HG03060 (cell line): ENCODE results near the gene WNT11.
A peak's percentile ranks its signal among the peaks of the same experiment; 100 is the strongest.

ENCODE experiments used
- ATAC-seq: cut with Tn5 transposase; IDR thresholded peaks from one replicate; pipeline ENCODE4 v1.9.1; 2021; ENCODE audit warnings: low read depth, moderate number of reproducible peaks; ENCODE audit not compliant: unreplicated experiment

The WNT11 gene

DNA sequence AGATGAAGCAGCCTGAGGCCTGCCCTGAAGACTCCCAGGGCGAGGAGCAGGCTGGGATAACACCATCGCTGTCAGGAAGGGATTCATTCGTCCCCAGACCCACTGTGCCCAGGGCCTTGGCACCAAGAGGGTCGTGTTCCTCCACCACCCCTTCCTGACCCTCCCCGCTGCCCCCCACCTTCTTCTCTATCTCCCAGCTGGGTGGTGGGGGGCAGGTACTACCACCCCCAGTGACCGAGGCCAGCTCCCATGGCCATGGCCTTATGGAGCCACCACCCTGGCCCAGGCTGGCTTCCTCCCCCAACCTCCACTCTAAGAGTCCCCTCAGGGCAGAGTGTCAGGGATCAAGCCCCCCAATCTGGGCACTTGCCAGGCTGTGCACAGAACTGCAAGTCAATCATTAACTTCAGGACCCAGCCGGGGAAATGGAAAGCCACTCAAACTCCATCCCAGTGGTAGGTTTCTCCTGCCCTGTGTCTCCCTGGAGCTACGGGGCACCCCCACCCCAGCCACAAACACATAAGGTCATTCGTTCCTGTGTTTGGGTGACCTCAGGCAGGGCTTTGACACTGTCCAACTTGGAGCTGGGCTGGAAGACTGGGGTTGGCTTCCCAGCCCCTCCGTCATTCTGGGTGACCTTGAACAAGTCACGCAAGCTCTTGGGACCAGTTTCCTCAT, 33.3 kb upstream of the WNT11 start:
- no peak for ATAC-seq

DNA sequence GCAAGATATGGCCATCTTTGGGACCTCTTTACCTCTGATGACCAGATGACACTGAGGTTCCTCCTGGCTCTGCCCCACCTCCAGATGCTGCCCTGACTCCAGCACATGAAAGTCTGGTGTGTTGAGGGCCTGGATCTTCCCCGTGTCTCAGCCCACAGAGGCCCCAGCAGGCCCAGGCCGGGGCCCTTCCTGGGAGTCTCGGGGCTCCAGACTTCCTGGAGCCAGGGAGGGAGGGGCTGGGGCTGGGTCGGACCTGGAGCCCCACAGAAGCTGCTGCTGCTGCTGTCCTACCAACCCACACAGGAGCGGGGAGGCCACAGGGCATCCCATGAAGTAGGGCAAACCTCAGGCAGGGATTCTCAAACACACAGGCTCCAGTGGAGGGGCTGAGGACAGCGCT, 32.2 kb upstream of the WNT11 start:
- ATAC-seq: no peak

DNA sequence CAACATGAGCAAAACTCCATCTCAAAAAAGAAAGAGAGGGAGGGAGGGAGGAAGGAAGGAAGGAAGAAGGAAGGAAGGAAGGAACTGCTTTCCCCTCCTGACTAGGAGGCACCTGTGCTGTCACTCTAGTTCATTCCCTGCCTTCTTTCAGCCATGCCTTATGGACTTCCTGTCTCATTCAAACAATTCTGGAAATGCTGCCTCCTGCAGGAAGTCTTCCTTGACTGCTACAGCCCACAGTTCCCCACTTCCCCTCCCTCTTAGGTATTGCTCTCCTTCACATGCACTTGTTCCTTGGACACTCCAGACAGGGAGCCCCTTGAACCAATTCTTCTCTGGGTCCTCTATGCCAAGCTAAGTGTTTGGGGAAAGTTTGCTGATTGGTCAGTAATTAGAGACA, 31.6 kb upstream of the WNT11 start:
- ATAC-seq: no peak

DNA sequence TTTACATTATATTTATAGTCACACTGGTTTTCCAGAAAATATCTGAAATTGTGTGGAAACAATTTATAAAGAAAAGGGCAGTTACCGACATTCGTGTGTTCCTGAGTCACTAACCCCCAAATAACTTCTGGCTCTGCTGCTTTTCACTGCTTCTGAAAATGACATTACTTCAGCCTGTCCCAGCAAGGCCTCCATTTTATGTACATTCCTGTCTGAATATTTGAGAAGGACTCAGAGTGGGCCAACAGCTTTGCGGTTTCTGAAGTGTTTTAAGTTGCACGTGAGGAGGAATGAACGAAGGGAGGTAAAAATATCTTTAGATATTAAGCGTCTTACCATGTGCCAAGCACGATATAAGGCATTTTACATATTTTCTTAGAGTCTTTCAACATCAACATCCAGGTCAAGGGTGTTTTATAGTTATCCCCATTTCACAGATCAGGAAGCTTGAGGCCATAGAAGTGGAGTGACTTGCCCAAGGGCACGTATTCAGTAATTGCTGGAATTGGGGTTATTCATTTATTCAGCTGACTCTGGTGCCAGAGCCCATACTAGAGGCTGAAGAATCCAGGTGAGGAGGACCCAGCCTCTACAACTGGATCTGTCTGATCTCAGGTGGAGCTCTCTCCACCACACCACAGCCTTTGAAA, 30.8 kb upstream of the WNT11 start:
- ATAC-seq: no peak

DNA sequence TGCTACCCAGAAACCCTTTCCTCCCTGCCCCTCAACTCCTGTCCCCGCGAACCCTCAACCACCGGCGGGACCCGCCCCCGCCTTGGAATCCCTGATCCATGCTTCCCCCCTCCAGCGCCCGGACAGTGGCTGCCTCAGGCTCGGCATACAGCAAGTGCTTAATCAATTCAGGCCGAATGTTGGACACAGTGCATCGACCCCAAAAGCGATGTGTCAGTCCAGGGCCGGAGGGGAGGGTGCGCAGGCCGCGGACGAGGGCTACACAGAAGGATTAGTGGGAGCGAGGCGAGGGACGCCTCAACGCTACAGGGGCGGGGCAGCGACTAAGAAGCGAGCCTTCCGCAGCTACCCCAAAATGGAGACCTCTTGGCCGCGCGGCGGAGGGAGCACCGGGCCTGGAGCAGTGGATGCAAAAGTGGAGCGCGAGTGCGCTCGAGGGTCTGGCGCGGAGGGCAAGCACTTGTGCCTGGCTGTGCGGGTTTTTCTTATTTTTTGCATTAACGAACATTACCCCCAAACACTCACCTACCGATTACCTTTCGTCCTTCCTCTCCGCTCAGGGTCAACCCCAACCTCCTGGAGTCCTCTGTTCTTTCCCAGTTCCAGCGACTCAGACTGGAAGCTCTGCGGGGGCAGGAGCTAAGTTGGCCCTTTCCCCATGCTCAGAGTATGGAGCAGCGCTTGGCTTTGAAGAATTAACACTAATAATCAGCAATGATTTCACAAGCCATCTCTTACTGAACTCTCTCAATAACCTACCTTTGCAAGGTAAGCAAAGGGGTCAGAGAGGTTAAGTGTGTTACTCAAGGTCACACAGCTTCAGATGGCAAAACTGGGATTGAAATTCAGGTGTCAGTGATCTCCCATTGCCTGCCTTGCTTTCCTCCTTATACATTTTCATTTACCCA, 30.0 kb upstream of the WNT11 start:
- no peak for ATAC-seq

DNA sequence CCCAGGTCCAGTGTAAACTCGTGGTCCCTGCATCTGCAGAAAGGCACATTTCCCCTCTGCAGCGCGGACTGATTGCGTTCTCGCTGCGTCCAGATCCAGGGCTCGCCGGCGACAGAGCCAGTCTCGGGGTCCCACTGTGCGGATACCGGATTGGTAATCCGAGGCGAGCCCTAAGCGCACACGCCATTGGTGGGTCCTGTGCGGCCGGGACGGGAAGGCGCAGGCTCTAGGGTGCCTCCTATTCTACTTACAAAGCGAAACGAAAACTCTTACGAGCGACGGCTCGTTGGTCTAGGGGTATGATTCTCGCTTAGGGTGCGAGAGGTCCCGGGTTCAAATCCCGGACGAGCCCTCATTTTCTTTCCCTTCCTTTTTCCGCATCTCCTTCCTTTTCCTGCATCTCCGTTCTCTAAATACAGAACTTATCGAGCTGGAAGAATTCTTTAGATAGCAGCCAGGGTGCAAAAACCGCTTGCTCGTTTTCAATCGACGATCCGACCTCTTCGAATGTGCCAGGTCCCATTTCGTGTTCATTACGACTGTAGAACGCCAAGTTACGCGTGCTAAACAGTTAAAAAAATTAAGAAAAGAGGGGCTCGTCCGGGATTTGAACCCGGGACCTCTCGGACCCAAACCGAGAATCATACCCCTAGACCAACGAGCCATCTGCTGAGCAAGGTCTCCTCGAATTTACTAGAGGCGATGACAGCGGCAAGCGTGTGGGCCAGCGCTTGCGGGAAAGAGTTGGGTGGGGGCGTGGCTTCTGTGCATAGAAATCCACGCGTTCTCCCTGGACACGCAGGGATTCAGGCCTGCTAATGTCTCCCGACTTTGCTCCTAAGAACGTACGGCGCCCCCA, 29.2 kb upstream of the WNT11 start:
- ATAC-seq: peak; percentile 38

DNA sequence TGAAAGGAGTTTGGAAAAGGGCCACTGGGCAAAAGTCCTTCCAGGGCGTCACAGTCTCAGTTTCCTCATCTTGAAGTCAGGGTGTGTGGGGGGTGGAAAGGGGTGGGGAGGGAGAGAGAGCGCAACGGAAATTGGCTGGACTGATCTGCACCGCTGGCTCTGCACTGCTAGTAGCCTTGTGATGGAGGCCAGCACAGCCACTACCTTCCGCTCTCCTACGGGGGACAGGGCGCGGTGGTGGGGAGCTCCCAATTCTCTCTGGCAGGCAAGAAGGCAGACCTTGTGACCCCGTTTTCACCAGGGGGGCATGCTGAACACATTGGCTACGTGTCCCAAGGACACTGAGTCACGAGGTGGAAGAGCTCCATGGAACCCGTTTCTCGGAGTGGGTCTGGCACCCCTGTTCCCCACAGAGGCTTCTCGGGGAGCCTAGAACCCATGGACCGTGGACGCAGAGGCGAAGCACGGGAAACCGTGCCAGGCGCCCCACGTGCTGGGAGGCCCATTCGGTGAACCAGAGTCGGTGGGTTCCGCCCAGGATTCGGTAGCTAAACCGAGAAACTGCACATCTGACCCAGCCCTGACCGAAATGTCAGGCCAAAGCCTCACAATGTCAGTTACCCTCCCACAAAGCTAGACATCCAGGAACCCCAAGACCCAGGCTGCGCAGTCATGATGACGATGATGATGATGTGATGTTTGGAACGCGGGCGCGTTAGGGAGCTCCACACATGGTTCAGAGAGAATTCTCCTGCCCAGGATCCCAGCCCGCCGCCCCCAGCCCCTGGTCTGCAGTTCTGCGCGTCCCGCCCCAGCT, 28.3 kb upstream of the WNT11 start:
- no peak for ATAC-seq

DNA sequence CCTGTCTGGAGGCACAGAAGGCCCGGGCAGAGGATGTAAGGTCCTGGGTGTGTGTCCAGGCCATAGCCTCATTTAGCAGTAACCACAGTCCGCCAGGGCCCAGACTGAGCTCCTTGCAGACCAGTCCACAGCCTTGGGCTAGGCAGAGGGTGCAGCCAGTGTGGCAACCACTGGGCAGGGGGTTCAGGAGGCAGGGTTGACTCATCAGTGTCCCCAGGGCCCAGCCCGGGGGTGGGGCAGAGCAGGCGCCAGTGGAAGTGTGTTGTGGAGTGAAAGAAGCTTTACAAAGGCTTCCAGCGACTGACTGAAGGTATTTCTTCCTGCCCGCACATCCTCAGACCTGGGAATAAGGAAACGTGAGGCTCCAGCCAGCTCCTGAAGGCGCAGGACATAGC, 27.7 kb upstream of the WNT11 start:
- ATAC-seq: no peak

DNA sequence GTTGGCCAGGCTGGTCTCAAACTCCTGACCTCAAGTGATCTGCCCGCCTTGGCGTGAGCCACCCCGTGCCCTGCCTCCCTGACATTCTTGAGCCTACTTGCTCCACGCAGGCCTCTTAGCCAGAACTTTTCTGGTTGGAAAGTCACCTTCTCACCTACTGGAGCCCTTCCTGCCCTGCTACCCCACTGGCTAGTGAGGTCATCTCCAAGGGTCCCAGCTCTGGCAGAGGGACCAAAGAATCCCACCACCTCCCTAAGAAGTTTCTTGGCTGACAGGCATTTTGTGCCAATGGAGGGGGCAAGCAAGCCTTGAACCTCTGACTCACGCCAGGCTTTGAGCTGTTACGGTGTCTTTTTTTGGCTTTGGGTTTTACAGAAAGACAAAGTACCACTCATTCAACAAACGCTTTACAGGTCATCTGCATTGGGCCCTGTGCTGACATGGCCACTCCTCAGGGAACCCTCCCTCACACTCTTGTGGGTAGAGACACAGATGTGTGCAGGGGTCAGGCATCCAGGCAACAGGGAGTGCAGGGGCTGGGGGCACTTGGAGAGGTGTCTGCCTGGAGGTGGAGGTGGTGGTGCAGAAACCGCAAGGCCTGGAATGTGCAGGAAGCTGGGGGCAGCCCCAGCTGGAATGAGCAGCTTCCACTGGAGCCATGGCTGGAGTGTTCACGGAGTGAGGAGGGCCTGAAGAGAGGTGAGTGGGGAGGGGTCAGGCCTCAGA, 27.1 kb upstream of the WNT11 start:
- ATAC-seq: no peak

DNA sequence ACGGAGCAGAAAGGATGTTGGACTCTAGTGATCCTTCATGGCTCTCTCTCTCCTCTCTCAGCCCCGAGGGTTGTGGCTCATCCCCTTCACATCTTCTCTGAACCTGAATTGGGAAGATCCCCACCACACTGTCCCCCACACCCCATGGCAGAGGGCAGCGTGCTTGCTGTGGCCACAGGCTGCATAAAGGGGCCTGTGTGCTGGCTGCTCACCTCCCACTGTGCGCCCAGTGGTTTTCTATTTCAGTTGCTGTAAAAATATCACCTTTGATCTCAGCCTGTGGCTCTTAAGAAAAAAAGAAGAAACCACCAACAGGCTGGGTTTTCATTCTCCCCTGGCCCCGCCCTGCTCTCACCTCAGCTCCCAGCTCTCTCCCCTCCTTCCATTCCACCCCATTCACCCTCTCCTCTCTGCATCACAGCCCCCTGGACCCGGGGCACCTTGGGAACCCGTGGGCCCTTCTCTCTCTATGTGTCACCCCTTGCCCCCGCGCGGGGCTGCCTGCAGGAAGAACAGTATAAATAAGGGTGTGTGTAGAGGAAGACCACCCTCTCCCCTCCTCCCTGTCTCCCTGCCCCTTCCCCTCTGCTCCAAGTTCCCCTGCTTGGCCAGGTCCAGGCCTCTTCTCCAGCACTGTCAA, 25.8 kb upstream of the WNT11 start:
- no peak for ATAC-seq

DNA sequence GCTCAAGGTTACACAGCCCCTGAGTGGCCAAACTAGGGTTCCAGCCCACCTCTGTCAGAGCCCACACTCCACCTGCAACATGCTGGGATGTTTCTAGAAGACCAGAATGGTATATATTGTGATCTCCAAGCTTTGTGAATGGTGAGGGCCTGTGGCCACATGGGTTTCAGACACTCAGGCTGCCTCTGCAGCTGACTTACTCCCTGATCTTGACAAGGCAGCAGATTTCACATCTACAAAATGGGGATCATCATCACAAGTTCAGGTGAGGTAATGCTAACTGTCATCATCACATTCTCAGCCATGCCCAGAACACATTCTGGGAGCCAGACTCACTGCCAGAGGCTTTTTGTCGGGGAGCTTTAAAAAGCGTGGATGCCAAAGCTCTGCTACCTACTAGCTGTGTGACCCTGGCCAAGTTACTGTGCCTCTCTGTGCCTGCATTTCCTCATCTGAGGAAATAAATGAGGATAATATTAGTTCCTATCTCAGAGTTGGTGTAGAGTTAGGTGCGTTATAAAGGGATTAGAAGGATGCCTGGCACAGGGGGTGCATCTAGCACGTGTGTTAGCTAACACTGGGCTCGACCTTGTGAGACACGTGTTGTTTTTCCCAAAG, 24.9 kb upstream of the WNT11 start:
- ATAC-seq: no peak

DNA sequence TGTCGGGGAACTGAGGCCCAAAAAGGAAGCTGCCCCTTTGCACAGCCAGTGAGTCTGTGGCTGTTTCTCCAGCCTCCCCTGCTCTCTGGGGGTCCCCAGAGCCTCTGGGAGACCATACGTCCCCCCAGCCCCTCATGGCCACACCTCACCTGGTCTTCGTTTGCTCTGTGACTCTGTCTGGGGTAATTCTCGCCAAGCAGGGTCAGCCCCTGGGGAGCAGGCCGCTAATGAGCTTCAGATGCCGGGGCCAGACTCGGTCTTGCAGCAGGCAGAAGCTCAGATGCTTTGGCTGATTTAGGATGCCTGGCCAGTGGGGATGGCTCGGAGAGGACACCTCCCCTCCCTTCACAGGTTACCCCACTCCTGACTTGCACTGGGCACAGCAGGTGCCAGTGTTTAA, 24.1 kb upstream of the WNT11 start:
- no peak for ATAC-seq

DNA sequence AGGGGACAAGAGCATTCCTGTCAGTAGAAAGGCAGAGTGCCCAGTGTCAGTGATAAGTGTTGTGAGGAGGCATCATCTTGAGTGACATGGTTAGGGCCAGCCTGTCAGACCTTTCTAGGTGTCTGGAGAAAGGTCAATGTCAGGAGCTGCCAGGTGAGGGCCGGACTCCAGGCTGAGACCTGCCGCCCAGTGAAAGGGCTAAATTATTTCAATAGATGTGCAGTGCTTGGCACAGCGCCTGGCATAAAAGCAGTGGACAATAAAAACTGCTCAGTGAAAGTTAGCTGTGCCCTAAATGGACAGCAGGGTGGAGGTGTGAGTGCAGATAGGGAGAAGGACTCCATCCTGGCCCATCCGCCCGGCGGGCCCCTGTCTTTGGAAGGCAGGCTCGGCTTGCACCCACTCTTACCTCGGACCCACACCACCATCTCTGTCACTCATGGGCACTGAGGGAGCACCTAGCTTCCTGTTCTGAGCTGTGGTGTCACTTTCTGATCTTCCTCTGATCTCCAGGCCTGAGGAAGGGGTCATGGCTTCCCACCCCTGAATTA, 23.5 kb upstream of the WNT11 start:
- no peak for ATAC-seq

DNA sequence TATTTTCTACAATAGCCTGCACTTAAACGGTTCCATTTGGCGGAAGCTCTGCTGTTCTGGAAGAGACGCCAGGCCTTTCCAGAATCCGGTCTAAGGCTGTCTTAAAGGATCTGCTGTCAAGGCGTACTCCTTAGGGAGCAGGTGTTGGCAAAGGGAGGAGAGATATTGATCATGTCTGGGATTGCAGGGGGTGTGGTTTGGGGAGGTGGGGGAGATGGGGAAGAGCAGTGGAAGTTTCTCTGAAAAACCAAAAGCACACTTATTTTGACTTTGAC, 22.5 kb upstream of the WNT11 start:
- no peak for ATAC-seq

DNA sequence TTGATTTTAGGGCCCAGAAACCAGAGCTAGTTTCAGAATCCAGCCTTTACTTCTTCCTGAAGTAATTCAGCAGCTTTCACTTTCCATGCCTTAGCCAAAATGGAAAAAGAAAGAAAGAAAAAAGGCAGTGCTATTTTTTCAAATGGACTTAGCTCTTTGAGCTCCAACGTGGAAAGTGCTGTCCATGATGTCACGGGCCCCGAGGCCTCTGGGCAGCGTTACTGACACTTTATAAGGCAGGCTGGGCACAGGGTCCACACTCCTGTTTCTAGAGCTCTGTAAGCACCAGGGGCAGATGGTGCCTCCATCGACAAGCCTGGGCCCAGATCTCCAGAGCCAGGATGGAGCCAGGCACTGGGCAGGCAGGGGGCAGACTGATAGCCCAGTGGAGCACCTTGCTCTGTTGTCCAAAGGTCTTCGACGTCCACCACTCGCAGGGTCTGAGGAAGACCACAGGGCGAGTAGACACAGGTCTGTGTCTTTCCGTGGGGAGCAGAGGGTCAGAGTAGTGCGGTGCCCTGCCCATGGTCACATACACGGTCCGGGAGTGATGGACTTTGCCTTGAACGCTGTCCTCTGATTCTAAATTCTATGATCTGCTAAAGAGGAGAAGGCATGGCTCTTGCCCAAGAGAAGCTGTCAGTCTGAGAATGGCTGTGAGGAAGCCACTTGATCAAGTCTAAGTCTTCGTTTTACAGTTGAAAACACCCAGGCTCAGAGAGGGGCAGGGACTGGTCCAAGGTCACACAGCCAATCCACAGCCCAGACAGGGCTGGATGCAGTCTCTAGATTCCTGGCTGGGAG, 22.0 kb upstream of the WNT11 start:
- ATAC-seq: no peak

DNA sequence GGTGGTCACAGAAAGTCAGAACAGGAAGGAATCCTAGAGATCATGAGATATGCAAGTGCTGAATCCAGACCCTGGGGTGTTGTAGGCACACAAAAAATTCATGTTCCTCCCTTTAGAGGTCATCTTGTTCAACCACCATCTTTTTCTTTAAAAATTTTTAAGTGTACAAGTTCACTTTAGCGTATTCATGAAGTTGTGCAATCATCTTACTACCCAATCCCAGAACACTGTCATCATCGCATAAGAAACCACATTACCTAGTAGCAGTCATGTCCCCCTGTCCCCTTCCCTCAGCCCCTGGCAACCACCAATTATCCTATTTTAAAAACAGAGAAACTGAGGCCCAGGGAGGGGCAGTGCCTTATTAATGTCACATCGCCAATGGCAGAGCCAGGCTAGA, 20.3 kb upstream of the WNT11 start:
- ATAC-seq: no peak

DNA sequence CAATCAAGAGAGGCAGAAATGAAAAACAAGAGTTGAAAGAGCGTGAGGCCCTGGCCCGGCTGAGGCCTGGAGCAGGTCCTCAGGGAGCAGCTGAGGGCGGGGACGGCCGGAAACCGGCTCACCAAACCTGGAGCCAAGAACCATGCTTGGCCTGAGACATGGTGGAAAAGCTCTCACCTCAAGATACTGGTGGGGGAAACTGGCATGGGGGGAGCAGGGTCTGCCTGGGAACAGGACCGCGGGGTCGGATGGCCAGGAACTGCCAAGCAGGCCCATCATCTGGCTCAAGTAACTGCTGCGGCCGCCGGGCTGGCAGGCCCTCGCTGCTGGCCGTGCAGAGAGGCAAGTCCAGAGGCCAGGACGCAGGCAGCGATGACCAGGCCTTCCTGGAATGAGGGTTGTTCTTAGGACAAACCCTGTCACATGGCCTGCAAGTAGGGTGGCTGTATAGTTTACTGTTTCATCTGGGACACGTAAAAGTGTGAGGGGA, 18.9 kb upstream of the WNT11 start:
- no peak for ATAC-seq
